ENCODE results near the gene TNNI3K.

Gene TNNI3K

GRCh38 chr1:74392840-74393239 lies 157.7 kb downstream of the TNNI3K start:
- no peak overlapping the region for H3K4me3 ChIP-seq (ENCODE audit: low read depth, low read length)
- DNase-seq (ENCODE audit: low read depth): no peak
- in situ Hi-C loops (cut with HindIII; ENCODE audit: low sequenced_read_pairs): no loop called here
- TF ChIP-seq CTCF (IDR thresholded peaks at IDR 0.05; ENCODE audit: low read depth, low read length, missing control alignments): no peak

GRCh38 chr1:74395571-74395970 lies 160.4 kb downstream of the TNNI3K start:
- TF ChIP-seq CTCF (IDR thresholded peaks at IDR 0.05; ENCODE audit: low read depth, low read length, missing control alignments): no peak
- DNase-seq (ENCODE audit: low read depth): no peak
- H3K4me3 ChIP-seq (ENCODE audit: low read depth, low read length): no peak overlapping the region
- in situ Hi-C loops (cut with HindIII; ENCODE audit: low sequenced_read_pairs): no loop called here

GRCh38 chr1:74396462-74396861 lies 161.3 kb downstream of the TNNI3K start:
- in situ Hi-C loops (cut with HindIII; ENCODE audit: low sequenced_read_pairs): no loop called here
- H3K4me3 ChIP-seq (ENCODE audit: low read depth, low read length): no peak overlapping the region
- no peak for TF ChIP-seq CTCF (IDR thresholded peaks at IDR 0.05; ENCODE audit: low read depth, low read length, missing control alignments)
- no peak for DNase-seq (ENCODE audit: low read depth)

- no peak for DNase-seq (ENCODE audit: low read depth)
- in situ Hi-C loops (cut with HindIII; ENCODE audit: low sequenced_read_pairs): no loop called here
- H3K4me3 ChIP-seq (ENCODE audit: low read depth, low read length): no peak overlapping the region
- no peak for TF ChIP-seq CTCF (IDR thresholded peaks at IDR 0.05; ENCODE audit: low read depth, low read length, missing control alignments)
Measured at GRCh38 chr1:74396933-74397332, 161.7 kb downstream of the TNNI3K start.

GRCh38 chr1:74399249-74399648 lies 164.1 kb downstream of the TNNI3K start:
- no peak for TF ChIP-seq CTCF (IDR thresholded peaks at IDR 0.05; ENCODE audit: low read depth, low read length, missing control alignments)
- no peak for DNase-seq (ENCODE audit: low read depth)
- in situ Hi-C loops (cut with HindIII; ENCODE audit: low sequenced_read_pairs): no loop called here
- H3K4me3 ChIP-seq (ENCODE audit: low read depth, low read length): no peak overlapping the region

- H3K4me3 ChIP-seq (ENCODE audit: low read depth, low read length): no peak overlapping the region
- TF ChIP-seq CTCF (IDR thresholded peaks at IDR 0.05; ENCODE audit: low read depth, low read length, missing control alignments): no peak
- no peak for DNase-seq (ENCODE audit: low read depth)
- in situ Hi-C loops (cut with HindIII; ENCODE audit: low sequenced_read_pairs): no loop called here
Measured at GRCh38 chr1:74402873-74403272, 167.7 kb downstream of the TNNI3K start.

- in situ Hi-C loops (cut with HindIII; ENCODE audit: low sequenced_read_pairs): no loop called here
- H3K4me3 ChIP-seq (ENCODE audit: low read depth, low read length): no peak overlapping the region
- no peak for TF ChIP-seq CTCF (IDR thresholded peaks at IDR 0.05; ENCODE audit: low read depth, low read length, missing control alignments)
- DNase-seq (ENCODE audit: low read depth): no peak
Measured at GRCh38 chr1:74403606-74404005, 168.4 kb downstream of the TNNI3K start.

Measured in astrocyte of the cerebellum (primary cell).